Activated CD8-positive, alpha-beta memory T cell treated with anti-CD3 and anti-CD28 coated beads for 48 hours (primary cell): Measurements from ENCODE around the gene SARS1.
A peak's percentile ranks its signal among the peaks of the same experiment; 100 is the strongest.
"Not testable (repeated sequence)": the region's sequence is repeated elsewhere in the genome, so short reads cannot be mapped to it uniquely, and the experiment has no call there.

ENCODE experiments used
- DNase-seq, 3 experiments: peaks; one replicate each; pipeline ENCODE4 v3.0.0-alpha.2; 2020; ENCODE audit warnings: low read depth in 2 of 3, low spot score in 2 of 3

The SARS1 gene

GRCh38 chr1:109193653-109194590 lies 19.8 kb upstream of the SARS1 start:
- DNase-seq = peak in 2 of 3 experiments; percentile 43 to 54

GRCh38 chr1:109197158-109198042 lies 16.3 kb upstream of the SARS1 start:
- DNase-seq = no peak

- DNase-seq = no peak
These were observed 15.5 kb upstream of the SARS1 start for GRCh38 chr1:109198043-109198695.

DNA sequence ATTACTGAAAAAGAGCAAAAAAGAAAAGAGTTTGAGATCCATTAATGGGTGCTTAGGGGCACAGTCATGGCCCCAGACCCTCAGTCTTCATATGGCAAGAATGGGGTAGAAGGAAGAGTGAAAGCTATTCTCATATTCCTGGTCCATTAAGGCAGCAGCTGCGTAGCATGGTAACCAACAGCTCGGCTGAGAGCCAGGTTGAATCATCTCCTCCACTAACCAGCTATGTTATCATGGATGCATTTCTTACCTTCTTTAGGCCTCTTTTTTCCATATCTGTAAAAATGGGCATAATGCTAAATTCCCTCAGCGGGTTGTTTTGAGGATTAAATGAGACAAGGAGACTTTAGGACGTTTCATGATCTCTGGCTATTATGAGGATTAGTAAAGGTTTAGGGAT lies 15.0 kb upstream of the SARS1 start:
- DNase-seq = no peak

DNA sequence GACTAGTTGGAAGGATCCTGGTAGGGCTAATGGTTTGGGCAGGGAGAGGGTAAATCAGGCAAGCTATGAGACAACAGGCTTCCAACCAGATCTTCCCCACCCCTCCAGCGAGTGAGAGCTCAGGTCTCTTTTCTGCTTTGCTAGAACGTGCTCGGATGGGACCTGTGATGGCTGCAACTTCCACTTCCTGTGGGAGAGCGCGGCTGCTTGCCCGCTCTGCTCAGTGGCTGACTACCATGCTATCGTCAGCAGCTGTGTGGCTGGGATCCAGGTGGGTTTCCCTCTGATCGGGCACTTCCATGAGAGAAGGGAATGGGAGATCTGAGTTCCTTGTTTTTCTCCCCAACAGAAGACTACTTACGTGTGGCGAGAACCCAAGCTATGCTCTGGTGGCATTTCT lies 14.0 kb upstream of the SARS1 start:
- no peak for DNase-seq

GRCh38 chr1:109201123-109201703 lies 12.5 kb upstream of the SARS1 start:
- DNase-seq = peak in 2 of 3 experiments; percentile 19 to 51

DNA sequence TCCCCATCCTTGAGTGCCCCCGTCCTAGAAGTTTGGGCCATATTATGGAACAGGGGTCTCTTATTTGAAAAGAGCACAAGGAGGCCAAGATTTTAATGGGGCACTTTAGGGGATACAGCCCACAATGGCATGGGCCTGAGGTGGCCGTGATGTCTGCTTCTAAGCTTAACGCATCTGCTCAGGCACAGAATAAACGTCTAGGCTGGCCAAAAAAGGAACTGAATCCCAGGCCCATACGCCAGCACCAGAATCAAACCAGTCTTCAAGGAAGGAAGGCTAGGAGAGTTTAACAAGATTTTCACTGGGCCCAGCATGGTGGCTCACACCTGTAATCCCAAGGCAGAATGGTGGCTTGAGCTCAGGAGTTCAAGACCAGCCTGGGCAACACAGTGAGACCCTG lies 9.2 kb upstream of the SARS1 start:
- DNase-seq = no peak

DNA sequence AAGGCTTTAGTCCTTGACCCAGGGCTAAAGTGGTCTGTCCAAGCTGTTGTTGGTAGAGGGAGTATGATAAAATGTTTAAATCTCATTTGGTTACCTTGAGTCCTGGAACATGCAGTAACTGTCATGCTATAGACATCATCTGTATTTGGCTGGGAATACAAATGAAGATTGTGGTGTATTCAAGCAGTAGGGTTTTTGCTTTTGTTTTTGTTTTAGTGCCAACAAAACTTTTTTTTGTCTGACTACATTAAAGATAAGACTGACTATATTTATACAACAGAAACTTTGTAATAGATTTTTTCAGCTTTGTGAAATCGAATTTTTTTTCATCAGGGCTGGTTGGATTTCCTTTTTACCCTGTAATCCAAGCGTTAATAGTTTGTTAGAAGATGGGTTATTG lies 7.4 kb upstream of the SARS1 start:
- no peak for DNase-seq

- no peak for DNase-seq
These were observed 6.1 kb upstream of the SARS1 start for GRCh38 chr1:109207467-109208103.

- DNase-seq = no peak
These were observed 5.3 kb upstream of the SARS1 start for GRCh38 chr1:109208394-109208793.

DNA sequence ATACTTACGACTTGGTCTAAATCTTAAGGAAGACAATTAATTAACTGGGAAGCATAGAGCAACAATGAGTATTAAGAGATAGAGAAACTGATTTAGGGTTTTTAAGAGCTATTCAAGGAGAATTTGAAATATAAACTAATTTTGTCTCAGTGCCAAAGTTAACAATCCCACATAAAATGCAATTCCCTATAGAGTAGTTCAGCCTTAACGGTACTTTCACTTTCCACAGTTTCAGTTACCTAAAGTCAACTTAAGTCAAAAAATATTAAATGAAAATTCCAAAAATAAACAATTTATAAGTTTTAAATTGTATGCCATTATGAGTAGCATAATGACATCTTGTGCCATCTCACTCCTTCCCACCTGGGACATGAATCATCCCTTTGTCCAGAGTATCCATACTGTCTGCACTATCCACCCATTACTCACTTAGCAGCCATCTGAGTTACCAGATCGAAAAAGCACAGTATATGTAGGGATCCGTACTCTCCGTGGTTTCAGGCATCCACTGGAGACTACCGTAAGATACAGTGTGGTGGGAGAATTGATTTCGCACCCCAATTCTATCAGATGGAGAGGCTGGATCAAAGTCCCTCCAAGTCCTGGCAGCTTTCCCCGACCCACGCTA lies 4.8 kb upstream of the SARS1 start:
- no peak for DNase-seq

GRCh38 chr1:109210058-109210457 lies 3.7 kb upstream of the SARS1 start:
- no peak for DNase-seq

DNA sequence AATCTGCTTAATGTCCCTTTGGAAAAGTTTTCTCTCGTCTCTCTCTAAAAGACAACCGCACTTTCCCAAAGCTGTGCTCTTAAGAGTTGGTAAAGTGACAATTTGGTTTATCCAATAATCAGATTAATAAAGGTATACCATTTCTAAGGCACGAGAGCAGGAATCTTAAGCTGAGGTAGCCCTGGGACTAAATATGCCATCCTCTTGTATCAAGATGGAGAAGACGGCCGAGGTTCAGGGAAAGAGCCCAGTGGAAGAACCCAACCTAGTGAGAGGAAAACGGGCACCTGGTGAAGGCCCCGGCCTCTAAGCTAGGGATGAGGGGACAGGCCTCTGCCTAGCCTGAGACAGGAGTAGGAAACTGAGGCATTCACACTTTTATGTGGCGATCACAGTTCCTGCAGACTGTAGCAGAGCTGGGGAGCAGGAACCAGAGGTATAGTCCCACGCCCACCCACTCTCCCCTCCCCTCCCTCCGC lies 334 bp upstream of the SARS1 start:
- no peak for DNase-seq

GRCh38 chr1:109214695-109215623 lies 1.2 kb downstream of the SARS1 start:
- no peak for DNase-seq

DNA sequence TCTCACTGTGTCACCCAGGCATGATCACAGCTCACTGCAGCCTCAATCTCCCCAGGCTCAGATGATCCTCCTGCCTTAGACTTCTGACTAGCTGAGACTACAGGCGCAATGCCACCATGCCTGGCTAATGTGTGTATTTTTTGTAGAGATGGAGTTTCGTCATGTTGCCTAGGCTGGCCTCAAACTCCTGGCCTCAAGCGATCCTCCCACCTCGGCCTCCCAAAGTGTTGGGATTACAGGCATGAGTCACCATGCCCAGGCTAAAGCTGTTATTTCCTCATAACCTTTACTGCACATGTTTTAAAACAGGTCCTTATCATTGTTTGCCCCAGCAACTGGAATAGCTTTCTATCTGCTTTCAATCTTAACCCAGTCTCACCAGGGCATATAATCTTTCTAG lies 2.9 kb downstream of the SARS1 start:
- DNase-seq = no peak

- no peak for DNase-seq
These were observed 4.8 kb downstream of the SARS1 start for GRCh38 chr1:109218516-109218915.

GRCh38 chr1:109221201-109221600 lies 7.5 kb downstream of the SARS1 start:
- DNase-seq = not testable (repeated sequence)

GRCh38 chr1:109225308-109225707 lies 11.6 kb downstream of the SARS1 start:
- no peak for DNase-seq
